GM10248 (cell line): ENCODE results near the gene KCNJ14.
"Not testable (repeated sequence)": the region's sequence is repeated elsewhere in the genome, so short reads cannot be mapped to it uniquely, and the experiment has no call there.

Experiments used
- CTCF ChIA-PET: fragments of 300-600 bp; sonication (Branson Sonifier 250); formaldehyde crosslinking; extraction: SDS; loops from one replicate; lab custom pipeline; 2021; ENCODE audit warnings: antibody characterized with exemption; lab: Yijun Ruan, JAX
- POLR2A ChIA-PET: fragments of 350-650 bp; sonication (Branson Sonifier 250); formaldehyde crosslinking; extraction: SDS; loops from one replicate; lab custom pipeline; 2020; ENCODE audit warnings: antibody characterized with exemption; lab: Yijun Ruan, JAX
- DNase-seq: peaks from one replicate; pipeline ENCODE4 v3.0.0; 2012; ENCODE audit errors: extremely low spot score
- CTCF ChIP-seq: IDR thresholded peaks from 2 replicates; pipeline ENCODE4 v1.5.1; 2012; ENCODE audit warnings: mild to moderate bottlenecking, low read depth; ENCODE audit errors: extremely low read depth, missing control alignments, control extremely low read depth

Gene KCNJ14

GRCh38 chr19:48484247-48484893 lies 29.0 kb downstream of the KCNJ14 start:
- no peak for DNase-seq
- ChIA-PET POLR2A (no interaction called here), CTCF (no interaction called here)
- no peak for TF ChIP-seq CTCF

GRCh38 chr19:48484931-48485612 lies 29.7 kb downstream of the KCNJ14 start:
- POLR2A ChIA-PET = no interaction called here
- no peak for TF ChIP-seq CTCF
- CTCF ChIA-PET = no interaction called here
- no peak for DNase-seq

DNA sequence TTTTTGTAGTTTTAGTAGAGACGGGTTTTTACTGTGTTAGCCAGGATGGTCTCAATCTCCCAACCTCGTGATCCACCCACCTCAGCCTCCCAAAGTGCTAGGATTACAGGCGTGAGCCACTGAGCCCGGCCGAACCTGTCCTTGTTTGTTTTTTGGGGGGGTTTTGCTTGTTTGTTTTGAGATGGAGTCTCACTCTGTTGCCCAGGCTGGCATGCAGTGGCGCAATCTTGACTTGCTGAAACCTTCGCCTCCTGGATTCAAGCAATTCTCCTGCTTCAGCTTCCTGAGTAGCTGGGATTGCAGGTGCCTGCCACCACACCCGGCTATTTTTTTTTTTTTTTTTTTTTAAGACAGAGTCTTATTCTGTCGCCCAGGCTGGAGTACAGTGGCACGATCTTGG lies 31.3 kb downstream of the KCNJ14 start:
- DNase-seq, POLR2A ChIA-PET: not testable (repeated sequence)
- CTCF ChIA-PET = interaction anchor here (0.7 to 5.1 kb wide), 3 partner anchors 97 to 188 kb away, joined by 3 to 68 read pairs (median 3); partner anchors contain the start of gene SPACA4

- ChIA-PET CTCF (interaction anchor here (0.7 to 5.1 kb wide), 7 partner anchors 13 to 217 kb away, joined by 3 to 68 read pairs (median 11); partner anchors contain the start of gene SPACA4), POLR2A (no interaction called here)
- TF ChIP-seq CTCF = no peak
- no peak for DNase-seq
These were observed 32.2 kb downstream of the KCNJ14 start for GRCh38 chr19:48487544-48487943.

- TF ChIP-seq CTCF = no peak
- CTCF ChIA-PET = interaction anchor here (1.1 to 5.1 kb wide), 6 partner anchors 13 to 217 kb away, joined by 3 to 68 read pairs (median 16); no protein-coding TSS in a partner anchor
- no peak for DNase-seq
- POLR2A ChIA-PET = no interaction called here
These were observed 32.6 kb downstream of the KCNJ14 start for GRCh38 chr19:48487948-48488347.

DNA sequence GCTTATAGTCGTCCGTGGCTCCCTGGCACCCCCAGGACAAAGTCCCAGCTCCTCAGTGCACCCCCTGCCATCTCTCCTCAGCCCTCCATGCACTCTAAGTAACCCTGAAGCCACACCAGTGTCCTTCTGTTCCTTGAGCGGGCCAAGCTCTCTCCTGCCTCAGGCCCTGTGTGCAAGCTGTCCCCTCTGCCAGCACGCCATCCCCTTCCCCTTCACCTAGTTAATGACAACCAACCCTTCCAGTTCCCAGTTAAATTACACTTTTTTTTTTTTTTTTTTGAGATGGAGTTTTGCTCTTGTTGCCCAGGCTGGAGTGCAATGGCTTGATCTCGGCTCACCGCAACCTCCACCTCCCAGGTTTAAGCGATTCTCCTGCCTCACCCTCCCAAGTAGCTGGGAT lies 33.1 kb downstream of the KCNJ14 start:
- DNase-seq, POLR2A ChIA-PET: not testable (repeated sequence)
- CTCF ChIA-PET = interaction anchor here (1.3 to 5.1 kb wide), 13 partner anchors 8 to 125 kb away, joined by 4 to 68 read pairs (median 11); partner anchors contain the start of gene TMEM143

DNA sequence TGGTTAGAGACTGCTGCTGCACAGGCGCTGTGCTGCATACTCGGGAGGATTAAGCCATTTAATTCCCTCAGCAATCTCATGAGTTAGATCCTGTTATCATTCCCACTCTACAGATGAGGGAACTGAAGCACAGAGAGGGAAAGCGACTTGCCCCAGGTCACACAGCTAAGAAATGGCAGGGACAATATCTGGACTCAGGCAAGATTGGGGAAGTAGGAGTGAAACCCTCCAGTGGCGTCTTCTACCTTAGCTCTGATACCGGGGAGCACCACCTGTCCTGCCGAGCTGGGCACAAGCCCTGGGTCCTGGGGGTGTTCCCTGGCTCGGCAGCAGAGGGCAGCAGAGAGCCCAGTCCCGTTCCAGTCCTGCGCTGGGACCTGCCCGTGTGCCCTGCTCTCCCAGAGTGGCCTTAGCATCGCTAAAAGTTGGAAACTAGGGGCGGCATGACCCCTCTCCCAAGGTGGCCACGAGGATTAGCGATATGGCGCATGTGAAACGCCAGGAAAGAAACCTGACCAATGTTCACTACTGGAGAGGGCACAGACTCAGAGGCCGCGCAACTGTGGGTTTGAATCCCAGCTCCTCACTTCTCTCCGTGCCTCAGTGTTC lies 34.3 kb downstream of the KCNJ14 start:
- CTCF ChIA-PET = interaction anchor here (0.7 to 5.1 kb wide), 43 partner anchors 9 to 940 kb away, joined by 3 to 68 read pairs (median 4); partner anchors contain the start of genes KCNJ14, KDELR1 and TMEM143
- TF ChIP-seq CTCF = peak; percentile 96
- POLR2A ChIA-PET = no interaction called here
- peak; percentile 85 for DNase-seq
